ENCODE measurements around the gene AAR2. TPM values are rescaled to one million over a fixed set of nuclear protein-coding genes. Genes with fewer than 3 reads are reported as not detected.
A peak's percentile ranks its signal among the peaks of the same experiment; 100 is the strongest.

The AAR2 gene
- polyA plus RNA-seq, 1 donor from 2014 or later: 28.1 TPM

GRCh38 chr20:36273414-36274180, 37.3 kb downstream of the AAR2 start:
- Histone ChIP-seq H2AFZ (ENCODE audit: low read depth, low read length) (no peak overlapping the region), H3K9me3 (ENCODE audit: low read length) (no peaks in the 10 kb centered on the region), H3K27me3 (ENCODE audit: insufficient read depth, low read depth, low read length) (no peaks in the 10 kb centered on the region), H3K79me2 (replicated peaks; ENCODE audit: insufficient read depth, low read length) (no peaks in the 10 kb centered on the region), H3K4me3 (ENCODE audit: low read length) (no peak overlapping the region), H3K9me2 (ENCODE audit: insufficient read depth, low read length) (no peaks in the 10 kb centered on the region), H3K4me2 (ENCODE audit: low read length) (no peak overlapping the region), H3K9ac (ENCODE audit: low read length) (peak overlapping the region; percentile 16), H3F3A (ENCODE audit: insufficient read depth, low read length, poor library complexity, severe bottlenecking) (no peaks in the 10 kb centered on the region), H3K36me3 (ENCODE audit: insufficient read depth, low read length) (no peaks in the 10 kb centered on the region), H4K20me1 (ENCODE audit: insufficient read depth) (no peaks in the 10 kb centered on the region), H3K27ac (ENCODE audit: low read length) (no peak overlapping the region)
- TF ChIP-seq RAD21 (conservative IDR thresholded peaks at IDR 0.05) (no peak), SMC3 (conservative IDR thresholded peaks at IDR 0.05; ENCODE audit: poor library complexity) (peak; percentile 22)

DNA sequence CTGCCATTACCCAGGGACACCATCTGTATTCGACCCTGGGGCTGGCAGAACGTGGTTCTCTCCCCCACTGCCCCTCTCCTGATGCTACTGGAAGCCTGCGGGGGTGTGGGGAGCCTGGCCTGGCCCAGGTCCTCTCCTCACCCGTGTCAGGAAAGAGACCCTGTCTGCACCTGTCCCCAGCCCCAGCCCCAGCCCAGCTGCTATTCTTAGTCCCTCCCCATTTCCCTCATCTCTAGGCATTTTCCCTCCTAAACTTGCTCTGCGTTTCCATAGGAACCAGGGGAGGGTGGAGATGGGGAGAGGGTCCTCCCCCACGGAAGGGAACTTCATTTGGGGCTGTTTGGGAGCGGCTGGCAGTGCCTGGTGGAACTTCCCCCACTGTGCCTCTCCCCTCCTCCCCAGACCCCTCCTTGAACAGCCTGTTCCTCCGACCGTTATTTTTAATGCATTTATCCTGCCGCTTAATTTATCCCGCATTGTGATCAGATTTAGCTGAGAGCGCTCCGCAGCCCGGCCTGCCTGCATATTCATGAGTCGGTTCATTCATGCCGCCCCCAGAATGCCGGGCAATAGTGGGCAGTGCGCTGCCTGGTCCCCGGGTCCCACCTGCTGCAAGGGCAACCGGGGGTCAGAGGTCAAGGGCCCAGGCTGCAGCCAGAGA, 38.0 kb downstream of the AAR2 start:
- H3K27ac ChIP-seq (ENCODE audit: low read length): no peak overlapping the region

DNA sequence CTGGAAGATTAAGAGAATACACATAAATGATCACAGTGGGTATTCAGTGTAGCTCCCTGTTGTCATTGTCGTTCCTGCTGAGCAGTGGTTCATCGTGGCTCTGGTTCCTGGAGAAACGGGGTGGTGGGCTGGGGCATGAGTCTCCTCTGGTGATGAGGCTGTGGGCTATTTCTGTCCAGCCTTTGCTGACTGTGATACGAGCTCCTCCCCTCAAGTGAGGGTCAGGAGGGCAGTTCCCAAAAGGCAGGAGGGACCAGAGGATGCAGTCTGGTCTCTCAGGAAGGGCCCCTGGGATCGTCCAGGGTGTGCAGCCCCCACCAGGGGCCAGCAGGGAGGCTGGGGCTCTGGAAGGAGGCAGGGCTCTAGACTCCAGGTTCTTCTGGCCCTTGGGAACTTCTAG, 38.7 kb downstream of the AAR2 start:
- Histone ChIP-seq H3K79me2 (replicated peaks; ENCODE audit: insufficient read depth, low read length) (no peaks in the 10 kb centered on the region), H3K27ac (ENCODE audit: low read length) (no peak overlapping the region), H3K27me3 (ENCODE audit: insufficient read depth, low read depth, low read length) (no peaks in the 10 kb centered on the region), H3F3A (ENCODE audit: insufficient read depth, low read length, poor library complexity, severe bottlenecking) (no peaks in the 10 kb centered on the region), H3K9me2 (ENCODE audit: insufficient read depth, low read length) (no peaks in the 10 kb centered on the region), H4K20me1 (ENCODE audit: insufficient read depth) (no peaks in the 10 kb centered on the region), H3K4me3 (ENCODE audit: low read length) (no peak overlapping the region), H2AFZ (ENCODE audit: low read depth, low read length) (no peak overlapping the region), H3K9ac (ENCODE audit: low read length) (no peak overlapping the region), H3K4me2 (ENCODE audit: low read length) (no peak overlapping the region), H3K36me3 (ENCODE audit: insufficient read depth, low read length) (no peaks in the 10 kb centered on the region), H3K9me3 (ENCODE audit: low read length) (no peaks in the 10 kb centered on the region)
- TF ChIP-seq CTCF (IDR thresholded peaks at IDR 0.05; ENCODE audit: poor library complexity, severe bottlenecking): no peak
- no peak for TF ChIP-seq TAF1 (IDR thresholded peaks at IDR 0.05; ENCODE audit: low read depth)
- TF ChIP-seq EP300 (conservative IDR thresholded peaks at IDR 0.05; ENCODE audit: poor library complexity, severe bottlenecking): no peak

More for the DNA sequence above, 38.0 kb downstream of the AAR2 start:
- H3K4me3 ChIP-seq (ENCODE audit: low read length): no peak overlapping the region
- H3K9me2 ChIP-seq (ENCODE audit: insufficient read depth, low read length): no peaks in the 10 kb centered on the region
- no peaks in the 10 kb centered on the region for H4K20me1 ChIP-seq (ENCODE audit: insufficient read depth)
- TF ChIP-seq EZH2 (IDR thresholded peaks at IDR 0.05; ENCODE audit: borderline replicate concordance, insufficient read depth, low read length, poor library complexity, severe bottlenecking) (no peak), CTCF (IDR thresholded peaks at IDR 0.05; ENCODE audit: poor library complexity, severe bottlenecking) (no peak), EP300 (conservative IDR thresholded peaks at IDR 0.05; ENCODE audit: poor library complexity, severe bottlenecking) (no peak)
- no peaks in the 10 kb centered on the region for H3K27me3 ChIP-seq (ENCODE audit: insufficient read depth, low read depth, low read length)
- peak overlapping the region; percentile 16 for H3K9ac ChIP-seq (ENCODE audit: low read length)
- no peak overlapping the region for H3K4me2 ChIP-seq (ENCODE audit: low read length)
- no peaks in the 10 kb centered on the region for H3K79me2 ChIP-seq (replicated peaks; ENCODE audit: insufficient read depth, low read length)
- H3K9me3 ChIP-seq (ENCODE audit: low read length): no peaks in the 10 kb centered on the region
- no peak overlapping the region for H2AFZ ChIP-seq (ENCODE audit: low read depth, low read length)
- H3K36me3 ChIP-seq (ENCODE audit: insufficient read depth, low read length): no peaks in the 10 kb centered on the region
- no peaks in the 10 kb centered on the region for H3F3A ChIP-seq (ENCODE audit: insufficient read depth, low read length, poor library complexity, severe bottlenecking)

Data from neural cell (in vitro differentiated cells).